Naive thymus-derived CD4-positive, alpha-beta T cell (primary cell): ENCODE data around the gene LIPT2. TPM values are rescaled to one million over a fixed set of nuclear protein-coding genes. Genes with fewer than 3 reads are reported as not detected.
A peak's percentile ranks its signal among the peaks of the same experiment; 100 is the strongest.

Experiments used
- ATAC-seq: fragments of 150-1000 bp; cut with Tn5 transposase; 2 replicates; pipeline ENCODE4 v1.10.0; 2021; ENCODE audit warnings: mild to moderate bottlenecking, moderate library complexity
- CTCF ChIA-PET: fragments of 350-600 bp; sonication (Branson Sonifier 250); formaldehyde crosslinking; loops from one replicate; lab custom pipeline; 2021; ENCODE audit warnings: antibody characterized with exemption; lab: Charles Lee
- POLR2A ChIA-PET: fragments of 350-600 bp; sonication (Branson Sonifier 250); formaldehyde crosslinking; loops from one replicate; lab custom pipeline; 2021; ENCODE audit warnings: antibody characterized with exemption, inconsistent platforms; lab: Charles Lee
- DNase-seq, 9 donors: peaks; one replicate each; pipeline versions ENCODE4 v3.0.0 to v3.0.0-alpha.2; 2020 to 2022; ENCODE audit warnings: mixed read lengths in 1 of 9
- H3K27ac ChIP-seq: one replicate; pipeline ENCODE4 v1.7.0; 2013; ENCODE audit warnings: mild to moderate bottlenecking, low read depth, low read length, moderate library complexity
- H3K27me3 ChIP-seq, 2 donors: one replicate each; pipeline ENCODE4 v1.7.0; 2013; ENCODE audit warnings: low read length in 2 of 2, mild to moderate bottlenecking in 2 of 2, moderate library complexity in 2 of 2; ENCODE audit not compliant: control insufficient read depth in 2 of 2, insufficient read depth in 2 of 2
- H3K36me3 ChIP-seq, 3 experiments: 1 replicate in 2 of 3; 2 replicates in 1 of 3; pipeline ENCODE4 v1.7.0; 2013; ENCODE audit warnings: low read length in 3 of 3, mild to moderate bottlenecking in 3 of 3, moderate library complexity in 1 of 3; ENCODE audit not compliant: insufficient read depth in 3 of 3, control insufficient read depth in 2 of 3
- H3K4me1 ChIP-seq, 2 donors: one replicate each; pipeline ENCODE4 v1.7.0; 2013; ENCODE audit warnings: low read length in 2 of 2, mild to moderate bottlenecking in 2 of 2, moderate library complexity in 1 of 2; ENCODE audit not compliant: control insufficient read depth in 2 of 2, insufficient read depth in 2 of 2
- H3K4me3 ChIP-seq: 2 replicates; pipeline ENCODE4 v1.7.0; 2013; ENCODE audit warnings: mild to moderate bottlenecking, low read length
- H3K9me3 ChIP-seq, 3 experiments: 1 replicate in 2 of 3; 2 replicates in 1 of 3; pipeline ENCODE4 v1.7.0; 2013; ENCODE audit warnings: low read length in 3 of 3; ENCODE audit not compliant: control insufficient read depth in 2 of 3
- H3K27ac Mint-ChIP-seq, 9 donors: one replicate each; pipeline ENCODE4 v1.8.0; 2020 to 2022; ENCODE audit warnings: mixed read lengths in 9 of 9, mild to moderate bottlenecking in 8 of 9, moderate library complexity in 5 of 9, inconsistent platforms in 2 of 9
- H3K27me3 Mint-ChIP-seq, 5 donors: one replicate each; pipeline ENCODE4 v1.8.0; 2021 to 2022; ENCODE audit warnings: mixed read lengths in 5 of 5, mild to moderate bottlenecking in 1 of 5
- H3K36me3 Mint-ChIP-seq, 5 donors: one replicate each; pipeline ENCODE4 v1.8.0; 2020 to 2022; ENCODE audit warnings: mixed read lengths in 5 of 5, mild to moderate bottlenecking in 3 of 5, inconsistent platforms in 1 of 5
- H3K4me1 Mint-ChIP-seq, 7 donors: one replicate each; pipeline ENCODE4 v1.8.0; 2020 to 2022; ENCODE audit warnings: mixed read lengths in 7 of 7, mild to moderate bottlenecking in 3 of 7, inconsistent platforms in 1 of 7
- H3K4me3 Mint-ChIP-seq, 10 donors: one replicate each; pipeline ENCODE4 v1.8.0; 2020 to 2022; ENCODE audit warnings: mild to moderate bottlenecking in 10 of 10, mixed read lengths in 10 of 10, moderate library complexity in 6 of 10, inconsistent platforms in 2 of 10
- H3K9me3 Mint-ChIP-seq, 11 donors: one replicate each; pipeline ENCODE4 v1.8.0; 2020 to 2022; ENCODE audit warnings: mixed read lengths in 11 of 11, mild to moderate bottlenecking in 4 of 11, inconsistent platforms in 1 of 11, moderate library complexity in 1 of 11
- intact Hi-C, 2 donors: fragments of 100-400 bp; cut with micrococcal nuclease; formaldehyde crosslinking; loops; one replicate each; pipeline ENCODE4 v1.15.1; 2023
- polyA plus RNA-seq, 2 donors: library from polyadenylated mRNA; unstranded; fragments of 300-500 nt; fragmentation: Illumina TruSeq; gene quantifications; one replicate each; pipeline ENCODE4 v1.2.3, GENCODE V29; 2021
- total RNA-seq, 6 experiments: library from RNA in 5 of 6; stranded (reverse) in 5 of 6; gene quantifications; 1 replicate in 5 of 6; 2 replicates in 1 of 6; pipeline ENCODE4 v1.2.3 and lab custom pipeline; 2021 to 2026

The LIPT2 gene
- total and polyA plus RNA-seq, 7 experiments from 2014 or later, result 1.9 to 23.3 (median 16.9) TPM

DNA sequence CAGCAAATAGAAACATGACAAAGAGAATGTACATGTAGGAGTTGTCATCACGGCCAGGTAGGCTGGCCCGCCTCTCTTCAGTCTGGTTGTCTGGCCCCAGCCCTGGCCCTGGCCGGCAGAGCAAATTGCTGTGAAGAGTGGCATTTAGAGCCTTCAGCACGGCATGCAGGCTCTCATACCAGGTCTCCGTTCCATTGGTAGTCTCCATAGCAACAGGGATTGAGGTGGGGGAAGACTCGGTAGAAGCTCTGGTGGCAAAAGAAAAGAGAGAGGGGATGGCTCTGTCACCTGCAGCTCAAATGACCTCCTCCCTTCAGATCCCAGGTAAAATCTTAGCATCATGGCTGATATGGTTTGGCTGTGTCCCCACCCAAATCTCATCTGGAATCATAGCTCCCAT lies 36.2 kb downstream of the LIPT2 start:
- Mint-ChIP-seq H3K36me3 (no peaks in the 10 kb centered on the region), H3K27me3 (peaks cover 0 to 7% (median 6%) of the 10 kb centered on the region in 5 donors), H3K27ac (no peak overlapping the region), H3K9me3 (no peaks in the 10 kb centered on the region), H3K4me1 (peaks cover 0 to 6% (median 3%) of the 10 kb centered on the region in 7 donors), H3K4me3 (no peak overlapping the region)
- ChIA-PET CTCF (no interaction called here), POLR2A (no interaction called here)
- no peak for ATAC-seq
- DNase-seq, result no peak
- no peaks in the 10 kb centered on the region for H3K36me3 ChIP-seq
- H3K9me3 ChIP-seq, result no peaks in the 10 kb centered on the region
- intact Hi-C loops, result loop anchor here in 1 of 2 donors (10.0 kb wide), 1 partner anchor 277 kb away; the partner anchor contains the start of gene CHRDL2
- H3K27me3 ChIP-seq, result no peaks in the 10 kb centered on the region
- no peaks in the 10 kb centered on the region for H3K4me1 ChIP-seq
- H3K27ac ChIP-seq, result no peak overlapping the region
- H3K4me3 ChIP-seq, result no peak overlapping the region

DNA sequence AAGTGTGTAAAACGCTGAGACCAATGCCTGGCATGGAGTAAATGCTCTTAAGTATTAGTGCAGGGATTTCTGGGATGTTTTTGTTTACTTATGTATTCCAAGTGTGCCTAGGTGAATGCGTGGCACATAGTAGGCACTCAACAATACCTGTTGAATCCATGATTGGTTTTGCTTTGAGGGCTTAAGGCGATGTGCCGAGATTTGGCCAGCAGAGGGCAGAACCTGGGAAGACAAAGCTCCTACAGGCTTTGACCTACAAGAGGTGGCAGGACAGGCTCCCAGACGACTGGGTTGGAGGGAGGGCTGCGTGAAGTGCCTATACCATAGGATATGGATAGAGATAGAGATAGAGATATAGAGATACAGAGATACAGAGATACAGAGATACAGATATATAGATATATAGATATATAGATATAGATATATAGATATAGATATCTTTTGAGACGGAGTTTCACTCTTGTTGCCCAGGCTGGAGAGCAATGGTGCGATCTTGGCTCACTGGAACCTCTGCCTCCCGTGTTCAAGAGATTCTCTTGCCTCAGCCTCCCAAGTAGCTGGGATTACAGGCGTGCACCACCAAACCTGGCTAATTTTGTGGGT lies 40.0 kb downstream of the LIPT2 start:
- POLR2A ChIA-PET, result interaction anchor here (0.9 to 1.2 kb wide), 3 partner anchors 38 to 55 kb away, joined by 3 read pairs; partner anchors contain the start of gene LIPT2
- Histone ChIP-seq H3K27ac (no peak overlapping the region), H3K9me3 (no peaks in the 10 kb centered on the region), H3K4me1 (no peaks in the 10 kb centered on the region), H3K27me3 (no peaks in the 10 kb centered on the region), H3K36me3 (no peaks in the 10 kb centered on the region), H3K4me3 (no peak overlapping the region)
- ATAC-seq (peak; percentile 65), DNase-seq (peak in 8 of 9 donors; percentile 7 to 59 (median 44))
- H3K4me1 Mint-ChIP-seq, result peaks cover 0 to 6% (median 5%) of the 10 kb centered on the region in 7 donors
- CTCF ChIA-PET, result interaction anchor here (0.5 to 7.0 kb wide), 18 partner anchors 9 to 283 kb away, joined by 3 to 63 read pairs (median 5); partner anchors contain the start of genes C2CD3, LIPT2 and PGM2L1
- H3K27me3 Mint-ChIP-seq, result peaks cover 0 to 10% (median 7%) of the 10 kb centered on the region in 5 donors
- intact Hi-C loops, result loop anchor here (1.0 to 10.0 kb wide), 3 partner anchors 40 to 281 kb away; partner anchors contain the start of genes CHRDL2 (in 1 of the 2) and LIPT2 (in 1 of the 2)
- H3K9me3 Mint-ChIP-seq, result no peaks in the 10 kb centered on the region
- H3K36me3 Mint-ChIP-seq, result no peaks in the 10 kb centered on the region
- no peak overlapping the region for H3K27ac Mint-ChIP-seq
- H3K4me3 Mint-ChIP-seq, result no peak overlapping the region

GRCh38 chr11:74452366-74452765 lies 41.2 kb downstream of the LIPT2 start:
- DNase-seq, result no peak
- intact Hi-C loops, result loop anchor here in 1 of 2 donors (10.0 kb wide), 1 partner anchor 282 kb away; the partner anchor contains the start of gene CHRDL2
- Mint-ChIP-seq H3K36me3 (no peaks in the 10 kb centered on the region), H3K4me1 (peaks cover 0 to 6% (median 5%) of the 10 kb centered on the region in 7 donors), H3K4me3 (no peak overlapping the region), H3K27ac (no peak overlapping the region), H3K9me3 (no peaks in the 10 kb centered on the region), H3K27me3 (peaks cover 0 to 10% (median 7%) of the 10 kb centered on the region in 5 donors)
- ATAC-seq, result no peak
- CTCF ChIA-PET, result interaction anchor here (0.6 to 7.0 kb wide), 11 partner anchors 10 to 197 kb away, joined by 3 to 63 read pairs (median 5); partner anchors contain the start of gene LIPT2
- H3K4me1 ChIP-seq, result no peaks in the 10 kb centered on the region
- no peak overlapping the region for H3K27ac ChIP-seq
- no peaks in the 10 kb centered on the region for H3K36me3 ChIP-seq
- POLR2A ChIA-PET, result interaction anchor here (1.2 kb wide), 1 partner anchor 41 kb away, joined by 3 read pairs; the partner anchor contains the start of gene LIPT2
- no peak overlapping the region for H3K4me3 ChIP-seq
- no peaks in the 10 kb centered on the region for H3K9me3 ChIP-seq
- H3K27me3 ChIP-seq, result no peaks in the 10 kb centered on the region

- Mint-ChIP-seq H3K36me3 (no peaks in the 10 kb centered on the region), H3K27ac (no peak overlapping the region), H3K4me1 (peaks cover 0 to 6% (median 5%) of the 10 kb centered on the region in 7 donors), H3K9me3 (no peaks in the 10 kb centered on the region), H3K27me3 (peaks cover 0 to 10% (median 7%) of the 10 kb centered on the region in 5 donors), H3K4me3 (no peak overlapping the region)
- Histone ChIP-seq H3K9me3 (no peaks in the 10 kb centered on the region), H3K4me1 (no peaks in the 10 kb centered on the region), H3K36me3 (no peaks in the 10 kb centered on the region), H3K4me3 (no peak overlapping the region), H3K27me3 (no peaks in the 10 kb centered on the region), H3K27ac (no peak overlapping the region)
- ATAC-seq (no peak), DNase-seq (no peak)
- ChIA-PET CTCF (interaction anchor here (0.7 to 8.8 kb wide), 15 partner anchors 10 to 195 kb away, joined by 3 to 159 read pairs (median 6); partner anchors contain the start of gene PGM2L1), POLR2A (interaction anchor here (1.0 kb wide), 1 partner anchor 61 kb away, joined by 4 read pairs; no protein-coding TSS in a partner anchor)
- intact Hi-C loops, result loop anchor here in 1 of 2 donors (10.0 kb wide), 1 partner anchor 284 kb away; the partner anchor contains the start of gene CHRDL2
Measured at GRCh38 chr11:74450318-74450717, 43.2 kb downstream of the LIPT2 start.

- Mint-ChIP-seq H3K4me1 (peaks cover 0 to 6% (median 5%) of the 10 kb centered on the region in 7 donors), H3K27me3 (peaks cover 0 to 10% (median 7%) of the 10 kb centered on the region in 5 donors), H3K27ac (peak overlapping the region in 1 of 9 donors; percentile 56), H3K9me3 (no peaks in the 10 kb centered on the region), H3K4me3 (no peak overlapping the region), H3K36me3 (no peaks in the 10 kb centered on the region)
- ChIA-PET CTCF (interaction anchor here (0.7 to 8.8 kb wide), 20 partner anchors 11 to 194 kb away, joined by 3 to 159 read pairs (median 5); partner anchors contain the start of gene PGM2L1), POLR2A (interaction anchor here (1.1 kb wide), 2 partner anchors 51 to 60 kb away, joined by 4 to 5 read pairs; partner anchors contain the start of gene PGM2L1)
- Histone ChIP-seq H3K27ac (no peak overlapping the region), H3K9me3 (no peaks in the 10 kb centered on the region), H3K4me3 (no peak overlapping the region), H3K4me1 (no peaks in the 10 kb centered on the region), H3K36me3 (no peaks in the 10 kb centered on the region), H3K27me3 (no peaks in the 10 kb centered on the region)
- peak; percentile 92 for ATAC-seq
- DNase-seq, result peak in 7 of 9 donors; percentile 56 to 77 (median 67)
- intact Hi-C loops, result loop anchor here (1.0 kb wide), 4 partner anchors 61 to 485 kb away; no protein-coding TSS in a partner anchor
Measured at GRCh38 chr11:74449369-74449931, 44.1 kb downstream of the LIPT2 start.

DNA sequence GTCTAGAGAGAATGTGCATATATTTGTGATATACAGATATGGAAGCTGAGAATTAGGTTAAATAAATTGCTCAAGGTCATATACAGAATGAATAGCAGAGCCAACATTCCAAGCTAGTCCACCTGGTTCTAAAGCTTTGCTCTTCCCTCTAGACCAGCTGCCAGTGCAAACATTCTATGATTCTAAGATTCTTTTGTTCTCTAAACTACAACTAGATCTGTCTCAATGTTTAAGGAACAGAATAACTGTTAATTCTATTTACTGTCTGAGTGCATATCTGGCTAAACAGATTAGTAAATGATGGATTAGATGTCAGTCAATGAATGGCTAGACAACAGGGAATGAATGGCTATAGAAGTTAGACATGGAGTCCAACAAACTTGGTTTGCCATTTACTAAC lies 45.8 kb downstream of the LIPT2 start:
- Histone ChIP-seq H3K36me3 (no peaks in the 10 kb centered on the region), H3K4me3 (no peak overlapping the region), H3K4me1 (no peaks in the 10 kb centered on the region), H3K27me3 (no peaks in the 10 kb centered on the region), H3K27ac (no peak overlapping the region), H3K9me3 (no peaks in the 10 kb centered on the region)
- peaks cover 0 to 9% (median 4%) of the 10 kb centered on the region in 5 donors for H3K27me3 Mint-ChIP-seq
- DNase-seq, result no peak
- ChIA-PET POLR2A (no interaction called here), CTCF (interaction anchor here (0.7 to 8.8 kb wide), 5 partner anchors 56 to 193 kb away, joined by 3 to 159 read pairs (median 4); no protein-coding TSS in a partner anchor)
- no peak overlapping the region for H3K27ac Mint-ChIP-seq
- H3K9me3 Mint-ChIP-seq, result no peaks in the 10 kb centered on the region
- intact Hi-C loops, result no loop called here
- H3K36me3 Mint-ChIP-seq, result no peaks in the 10 kb centered on the region
- no peak overlapping the region for H3K4me3 Mint-ChIP-seq
- no peak for ATAC-seq
- peaks cover 0 to 2% (median 0%) of the 10 kb centered on the region in 7 donors for H3K4me1 Mint-ChIP-seq
